NCI-H128 (cell line): ENCODE measurements around the gene VANGL1.
"Not testable (repeated sequence)": the region's sequence is repeated elsewhere in the genome, so short reads cannot be mapped to it uniquely, and the experiment has no call there.

ENCODE experiments used
- DNase-seq: peaks from one replicate; lab custom pipeline; 2025; ENCODE audit not compliant: unreplicated experiment; lab: John Stamatoyannopoulos, UW

Gene VANGL1

DNA sequence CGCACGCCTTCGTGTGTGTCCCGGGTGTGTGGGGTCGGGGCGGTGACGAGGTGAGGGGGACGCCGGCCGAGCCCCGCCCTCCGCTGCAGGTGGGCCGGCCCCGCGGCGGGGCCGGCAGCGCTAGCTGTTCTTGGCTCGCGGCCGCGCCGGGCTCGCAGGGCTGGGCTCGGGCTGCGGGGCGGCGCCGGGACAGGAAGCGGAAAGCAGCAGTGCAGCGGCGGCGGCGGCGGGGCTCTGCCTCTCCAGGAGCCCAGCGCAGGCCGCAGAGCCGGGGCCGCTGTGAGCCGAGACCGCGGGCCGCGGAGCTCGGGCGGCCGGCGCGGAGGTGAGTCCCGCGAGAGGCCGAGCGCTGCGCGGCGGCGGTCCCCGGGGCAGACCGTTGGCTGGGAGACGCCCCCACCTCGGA lies at the start of gene VANGL1:
Gene VANGL1, plus strand, starts transcription at position 209 of the 406 bp plus-strand sequence. CDS start 9,444 bp downstream, outside the sequence.
- DNase-seq: peak; percentile 14

- DNase-seq: no peak
Observed at GRCh38 chr1:115592264-115592663, 49.5 kb upstream of the VANGL1 start.

DNA sequence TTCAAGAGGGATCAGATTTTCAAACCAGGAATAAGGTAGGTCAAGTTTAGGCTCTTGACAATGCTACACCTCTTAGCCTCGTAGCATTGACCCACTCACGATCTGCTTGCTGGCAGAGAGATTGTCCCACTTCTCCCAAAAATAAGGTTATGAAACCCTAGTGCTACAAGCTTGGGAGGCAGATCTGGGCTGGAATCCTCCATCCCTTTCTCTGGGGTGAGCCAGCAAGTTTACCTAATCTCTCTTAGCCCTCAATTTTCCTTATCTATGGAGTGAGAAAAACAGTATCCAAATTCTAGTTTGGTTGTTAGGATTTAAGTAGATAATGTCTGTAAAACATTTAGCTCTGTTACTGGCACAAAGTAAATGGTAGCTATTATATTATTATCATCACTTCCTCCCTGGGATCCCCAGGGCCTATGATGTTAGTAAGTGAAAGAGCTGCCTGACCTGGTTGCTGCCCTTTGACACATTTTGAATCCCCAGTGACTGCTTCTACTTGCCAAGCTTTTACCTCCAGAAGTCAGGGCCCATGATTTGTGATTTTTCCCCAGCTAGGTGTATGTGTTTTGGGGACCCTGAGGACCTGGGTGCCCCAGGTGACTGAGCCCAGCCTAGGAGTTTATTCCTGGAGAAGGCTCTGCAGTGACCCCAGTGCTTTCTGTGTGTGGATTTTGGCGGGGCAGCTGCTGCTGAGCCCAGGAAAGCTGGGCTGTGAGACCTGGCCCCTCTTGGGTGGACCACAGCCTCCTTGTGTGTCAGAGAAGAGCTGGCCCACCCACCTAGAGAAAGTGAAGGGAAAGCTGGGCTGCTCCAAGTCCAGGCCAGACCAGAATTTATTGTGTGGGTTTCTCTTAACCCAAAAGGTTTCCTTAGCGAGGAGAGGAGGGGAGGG lies 48.2 kb upstream of the VANGL1 start:
- no peak for DNase-seq

- DNase-seq: no peak
Observed at GRCh38 chr1:115594600-115594999, 47.2 kb upstream of the VANGL1 start.

GRCh38 chr1:115595279-115596079 lies 46.3 kb upstream of the VANGL1 start:
- DNase-seq: peak; percentile 86

DNA sequence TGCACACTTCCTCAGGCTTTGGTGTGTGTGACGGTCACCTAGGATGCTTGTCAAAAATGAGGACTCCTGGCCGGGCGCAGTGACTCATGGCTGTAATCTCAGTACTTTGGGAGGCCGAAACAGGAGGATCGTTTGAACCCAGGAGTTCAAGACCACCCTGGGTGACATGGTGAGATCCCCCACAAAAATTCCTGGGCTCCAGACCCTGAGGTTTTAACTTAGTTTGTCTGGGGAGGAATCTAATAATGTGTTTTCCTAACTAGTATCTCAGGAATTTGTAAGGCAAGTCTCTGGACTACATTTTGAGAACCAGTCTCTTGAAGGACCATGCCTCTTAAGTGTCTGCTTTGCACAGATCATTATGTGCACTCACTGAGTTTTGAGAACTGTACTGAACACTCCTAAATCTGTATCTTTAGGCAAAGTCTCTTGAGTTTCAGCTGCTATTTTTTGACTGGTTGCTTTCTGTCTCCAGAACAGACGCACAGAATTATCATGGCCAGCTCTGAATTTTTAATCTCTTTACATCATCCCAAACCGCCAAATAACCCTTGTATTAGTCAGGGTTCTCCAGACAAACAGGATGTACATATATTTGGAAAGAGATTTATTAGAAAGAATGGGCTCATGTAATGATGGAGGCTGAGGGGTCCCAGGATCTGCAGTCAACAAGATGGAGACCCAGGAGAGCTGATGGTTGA lies 45.5 kb upstream of the VANGL1 start:
- DNase-seq: no peak

- no peak for DNase-seq
Observed at GRCh38 chr1:115604508-115604907, 37.3 kb upstream of the VANGL1 start.

DNA sequence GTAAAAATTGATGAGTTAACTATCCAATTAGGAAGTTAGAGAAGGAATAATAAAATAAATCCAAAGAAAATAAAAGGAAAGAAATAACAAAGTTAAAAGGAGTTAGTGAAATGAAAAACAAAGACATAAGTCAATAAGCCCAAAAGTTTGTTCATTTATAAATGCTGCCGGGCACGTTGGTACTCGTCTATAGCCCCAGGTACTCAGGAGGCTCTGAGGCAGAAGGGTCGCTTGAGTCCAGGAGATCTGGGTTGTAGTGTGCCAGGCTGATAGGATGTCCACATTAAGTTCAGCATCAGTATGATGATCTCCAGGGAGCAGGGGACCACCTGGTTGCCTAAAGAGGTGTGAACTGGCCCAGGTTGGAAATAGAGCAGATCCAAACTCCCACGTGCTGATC lies 35.5 kb upstream of the VANGL1 start:
- DNase-seq: no peak

GRCh38 chr1:115609021-115609420 lies 32.7 kb upstream of the VANGL1 start:
- DNase-seq: no peak

GRCh38 chr1:115613767-115614166 lies 28.0 kb upstream of the VANGL1 start:
- no peak for DNase-seq

GRCh38 chr1:115620453-115620852 lies 21.3 kb upstream of the VANGL1 start:
- DNase-seq: no peak

DNA sequence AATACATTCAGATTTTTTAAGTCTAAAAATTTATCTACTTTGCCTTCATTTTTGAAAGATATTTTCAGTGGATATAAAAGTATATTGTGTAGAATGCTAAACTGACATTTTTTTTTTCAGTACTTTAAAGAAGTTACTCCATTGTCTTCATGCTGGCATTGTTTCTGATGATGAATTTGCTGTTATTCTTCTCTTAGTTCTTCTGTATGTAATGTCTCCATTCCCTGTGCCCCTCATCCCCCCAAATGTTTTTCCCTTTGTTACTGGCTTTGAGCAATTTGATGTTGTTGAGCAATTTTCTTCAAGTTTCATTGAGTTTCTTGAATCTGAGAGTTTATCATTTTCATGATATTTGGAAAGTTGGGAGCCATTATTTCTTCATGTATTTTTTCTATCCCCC lies 20.8 kb upstream of the VANGL1 start:
- no peak for DNase-seq

GRCh38 chr1:115624859-115625258 lies 16.9 kb upstream of the VANGL1 start:
- DNase-seq: no peak

DNA sequence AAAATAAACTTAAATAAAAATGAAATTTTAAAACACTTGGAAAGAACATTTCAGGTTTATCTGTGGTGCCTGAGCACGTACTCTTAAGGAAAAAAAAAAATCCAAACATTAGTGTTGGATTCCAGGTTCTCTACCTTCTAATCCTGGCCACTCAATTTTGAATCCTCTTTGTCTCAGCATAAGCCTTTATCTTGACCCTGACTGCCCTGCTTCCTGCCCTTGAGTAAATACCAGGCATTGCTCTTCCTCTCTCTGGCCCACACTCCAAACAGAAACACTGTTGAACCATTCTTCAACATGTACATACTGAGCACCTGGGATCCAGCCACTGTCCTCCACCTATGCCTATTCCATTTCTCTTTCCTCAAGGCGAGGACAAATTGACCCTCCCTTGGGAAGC lies 11.4 kb upstream of the VANGL1 start:
- DNase-seq: no peak

DNA sequence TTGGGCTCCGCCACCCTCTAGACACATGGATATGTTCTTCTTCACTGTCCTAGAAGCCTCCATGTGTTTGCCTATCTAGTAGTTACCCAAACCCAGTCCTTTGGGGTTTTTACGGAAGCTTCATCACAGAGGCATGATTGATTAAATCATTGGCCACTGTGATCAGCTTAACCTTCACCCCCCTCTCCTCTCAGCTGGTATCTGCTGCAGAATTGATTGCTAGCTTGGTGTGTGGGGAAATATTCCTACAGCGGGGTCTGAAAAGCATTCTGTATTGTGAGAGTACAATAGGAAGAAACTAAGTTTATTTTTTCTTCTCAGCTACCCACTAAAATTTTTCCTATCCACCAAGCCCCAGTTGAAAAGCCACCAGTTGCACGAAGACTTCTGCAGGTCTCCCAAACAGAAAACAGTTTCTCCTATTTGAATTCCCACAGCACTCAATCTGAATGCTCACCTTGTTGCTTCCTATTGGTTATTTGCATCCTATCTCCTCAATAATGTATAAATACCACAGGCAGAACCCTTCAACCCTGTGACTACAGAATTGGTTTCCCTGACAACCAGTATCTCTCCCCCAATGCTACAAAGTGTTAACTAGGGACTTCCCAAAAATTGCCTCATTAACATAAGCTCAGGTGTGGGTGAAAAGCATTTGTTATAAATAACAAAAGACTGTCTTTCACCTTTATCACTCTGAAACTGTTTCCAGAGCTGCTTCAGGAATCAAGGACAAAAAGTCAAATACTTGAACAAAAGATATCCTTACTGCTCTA lies 9.3 kb upstream of the VANGL1 start:
- DNase-seq: no peak

GRCh38 chr1:115633606-115634005 lies 8.2 kb upstream of the VANGL1 start:
- DNase-seq: not testable (repeated sequence)

GRCh38 chr1:115637247-115637646 lies 4.5 kb upstream of the VANGL1 start:
- DNase-seq: not testable (repeated sequence)

DNA sequence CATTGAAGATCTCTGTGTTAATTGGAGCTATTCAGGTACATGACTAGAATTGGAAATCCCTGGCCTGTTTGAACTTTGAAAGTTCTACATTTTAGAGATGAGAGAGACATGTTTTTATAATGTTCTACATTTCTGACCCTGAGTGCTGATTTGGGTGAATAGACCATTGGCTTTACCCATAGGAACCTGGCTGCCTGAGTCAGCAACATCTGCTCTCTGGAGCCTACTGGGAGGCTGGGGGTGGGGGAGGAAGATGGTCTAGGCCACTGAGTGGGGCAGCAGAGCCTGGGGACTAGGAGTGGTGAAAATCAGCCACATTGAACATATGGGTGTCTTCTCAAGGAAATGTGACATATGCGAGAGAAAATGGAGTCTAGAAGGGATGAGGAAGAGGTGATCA lies 1.4 kb upstream of the VANGL1 start:
- DNase-seq: no peak

- peak; percentile 16 for DNase-seq
Observed at GRCh38 chr1:115642168-115643072, 650 bp downstream of the VANGL1 start.

DNA sequence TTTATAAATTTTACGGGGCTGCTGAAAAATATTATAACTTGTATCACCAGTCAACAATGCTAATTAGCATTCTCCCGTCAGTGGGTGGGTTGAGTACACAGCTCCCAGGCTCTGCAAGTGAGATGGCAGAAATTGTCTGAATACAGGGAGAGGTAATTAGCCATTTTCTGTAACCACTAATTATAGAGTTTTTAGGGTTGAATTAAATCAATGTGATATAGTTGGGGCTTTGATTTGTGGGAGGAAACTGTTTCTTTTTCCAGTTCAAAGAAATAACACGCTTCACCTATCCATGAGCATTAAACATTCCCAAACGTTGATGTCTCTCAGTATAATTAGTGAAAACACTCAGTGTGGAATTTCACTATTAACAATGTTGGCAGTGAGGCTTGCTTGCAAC lies 1.5 kb downstream of the VANGL1 start:
- no peak for DNase-seq
